H9 (cell line): ENCODE measurements around the gene TGFBRAP1. TPM values are rescaled to one million over a fixed set of nuclear protein-coding genes. Genes with fewer than 3 reads are reported as not detected.

Source experiments
- DNase-seq: peaks from one replicate; pipeline ENCODE4 v3.0.0-alpha.2; 2017
- H2AFZ ChIP-seq: one replicate; pipeline ENCODE4 v1.6.1; 2013; ENCODE audit warnings: mild to moderate bottlenecking, low read length, control low read depth, moderate library complexity
- H2AK5ac ChIP-seq: 2 replicates; pipeline ENCODE4 v1.6.1; 2013; ENCODE audit warnings: low read length, control low read depth, mixed read lengths; ENCODE audit not compliant: insufficient read length
- H2BK120ac ChIP-seq: one replicate; pipeline ENCODE4 v1.6.1; 2013; ENCODE audit warnings: low read depth, mild to moderate bottlenecking, low read length, control low read depth, inconsistent platforms; ENCODE audit not compliant: poor library complexity, severe bottlenecking
- H2BK12ac ChIP-seq: 2 replicates; pipeline ENCODE4 v1.6.1; 2013; ENCODE audit warnings: low read length, control low read depth, mixed read lengths, low read depth; ENCODE audit not compliant: insufficient read length
- H2BK15ac ChIP-seq: 2 replicates; pipeline ENCODE4 v1.6.1; 2013; ENCODE audit warnings: low read depth, low read length, control low read depth
- H2BK20ac ChIP-seq: one replicate; pipeline ENCODE4 v1.6.1; 2013; ENCODE audit warnings: low read depth, mild to moderate bottlenecking, low read length, control low read depth, inconsistent platforms; ENCODE audit not compliant: poor library complexity, severe bottlenecking
- H2BK5ac ChIP-seq: 2 replicates; pipeline ENCODE4 v1.6.1; 2013; ENCODE audit warnings: low read length, control low read depth, mixed read lengths; ENCODE audit not compliant: insufficient read length
- H3K14ac ChIP-seq: 2 replicates; pipeline ENCODE4 v1.6.1; 2013; ENCODE audit warnings: low read length, control low read depth; ENCODE audit not compliant: insufficient read depth
- H3K18ac ChIP-seq: 2 replicates; pipeline ENCODE4 v1.6.1; 2013; ENCODE audit warnings: low read depth, mild to moderate bottlenecking, mixed read lengths, low read length, control low read depth; ENCODE audit not compliant: insufficient read length
- H3K23ac ChIP-seq: 2 replicates; pipeline ENCODE4 v1.6.1; 2013; ENCODE audit warnings: low read length, control low read depth, mixed read lengths, low read depth; ENCODE audit not compliant: insufficient read length
- H3K23me2 ChIP-seq: 2 replicates; pipeline ENCODE4 v1.6.1; 2013; ENCODE audit warnings: low read depth, mild to moderate bottlenecking, mixed read lengths, low read length, control low read depth; ENCODE audit not compliant: insufficient read length, poor library complexity, severe bottlenecking
- H3K27ac ChIP-seq: 2 replicates; pipeline ENCODE4 v1.5.1; 2013; ENCODE audit warnings: low read length, control low read depth, mixed read lengths, low read depth; ENCODE audit not compliant: insufficient read length
- H3K27me3 ChIP-seq: 2 replicates; pipeline ENCODE4 v1.6.1; 2013; ENCODE audit warnings: low read length, control low read depth, inconsistent platforms; ENCODE audit not compliant: insufficient read depth
- H3K4ac ChIP-seq: 2 replicates; pipeline ENCODE4 v1.6.1; 2013; ENCODE audit warnings: low read depth, mild to moderate bottlenecking, control low read depth, inconsistent platforms, low read length, moderate library complexity
- H3K4me1 ChIP-seq: 2 replicates; pipeline ENCODE4 v1.6.1; 2013; ENCODE audit warnings: low read length, control low read depth, inconsistent platforms; ENCODE audit not compliant: insufficient read depth
- H3K4me2 ChIP-seq: 2 replicates; pipeline ENCODE4 v1.6.1; 2013; ENCODE audit warnings: low read length, control low read depth, mixed read lengths; ENCODE audit not compliant: insufficient read length, insufficient read depth
- H3K56ac ChIP-seq: 2 replicates; pipeline ENCODE4 v1.6.1; 2013; ENCODE audit warnings: low read depth, mild to moderate bottlenecking, mixed read lengths, low read length, control low read depth; ENCODE audit not compliant: insufficient read length
- H3K79me1 ChIP-seq: 2 replicates; pipeline ENCODE4 v1.6.1; 2013; ENCODE audit warnings: low read depth, mild to moderate bottlenecking, moderate library complexity, low read length, control low read depth, inconsistent platforms; ENCODE audit not compliant: insufficient read depth, poor library complexity, severe bottlenecking
- H3K79me2 ChIP-seq: 2 replicates; pipeline ENCODE4 v1.6.1; 2013; ENCODE audit warnings: low read length, control low read depth, inconsistent platforms; ENCODE audit not compliant: insufficient read depth
- H3K9ac ChIP-seq: 2 replicates; pipeline ENCODE4 v1.6.1; 2013; ENCODE audit warnings: low read length, control low read depth, mixed read lengths; ENCODE audit not compliant: insufficient read length; ENCODE audit errors: extremely low read depth
- H3K9me3 ChIP-seq: one replicate; pipeline ENCODE4 v1.6.1; 2013; ENCODE audit warnings: low read depth, low read length, inconsistent platforms; ENCODE audit not compliant: control insufficient read depth
- H3T11ph ChIP-seq: one replicate; pipeline ENCODE4 v1.6.1; 2013; ENCODE audit warnings: mild to moderate bottlenecking, low read length, control low read depth, inconsistent platforms
- H4K20me1 ChIP-seq: one replicate; pipeline ENCODE4 v1.6.1; 2013; ENCODE audit not compliant: control insufficient read depth, insufficient read length, insufficient read depth
- H4K5ac ChIP-seq: 2 replicates; pipeline ENCODE4 v1.6.1; 2013; ENCODE audit warnings: low read depth, mild to moderate bottlenecking, mixed read lengths, low read length, control low read depth; ENCODE audit not compliant: insufficient read length
- H4K8ac ChIP-seq: replicated peaks from 2 replicates; pipeline ENCODE4 v1.6.1; 2013; ENCODE audit warnings: low read length, control low read depth, mixed read lengths, low read depth; ENCODE audit not compliant: insufficient read length
- H4K91ac ChIP-seq: 2 replicates; pipeline ENCODE4 v1.6.1; 2013; ENCODE audit warnings: low read depth, mild to moderate bottlenecking, moderate library complexity, mixed read lengths, low read length, control low read depth; ENCODE audit not compliant: insufficient read length
- H3K27ac Mint-ChIP-seq, 3 experiments: 2 replicates in 2 of 3; 3 replicates in 1 of 3; pipeline ENCODE4 v1.8.0; 2020 to 2021; ENCODE audit warnings: mixed read lengths in 3 of 3, mild to moderate bottlenecking in 1 of 3, moderate library complexity in 1 of 3
- H3K27me3 Mint-ChIP-seq: 2 replicates; pipeline ENCODE4 v1.8.0; 2021; ENCODE audit warnings: low read depth, mild to moderate bottlenecking, moderate library complexity, mixed read lengths
- H3K36me3 Mint-ChIP-seq, 3 experiments: 2 replicates in 2 of 3; 3 replicates in 1 of 3; pipeline ENCODE4 v1.8.0; 2020 to 2021; ENCODE audit warnings: low read depth in 3 of 3, mixed read lengths in 3 of 3; ENCODE audit not compliant: insufficient read depth in 1 of 3
- H3K4me1 Mint-ChIP-seq, 2 experiments: 2 replicates each; pipeline ENCODE4 v1.8.0; 2020; ENCODE audit warnings: mixed read lengths in 2 of 2
- H3K4me3 Mint-ChIP-seq, 2 experiments: 2 replicates in 1 of 2; 3 replicates in 1 of 2; pipeline ENCODE4 v1.8.0; 2020 to 2021; ENCODE audit warnings: mild to moderate bottlenecking in 2 of 2, mixed read lengths in 2 of 2, moderate library complexity in 1 of 2
- H3K9me3 Mint-ChIP-seq, 2 experiments: 2 replicates in 1 of 2; 3 replicates in 1 of 2; pipeline ENCODE4 v1.8.0; 2020; ENCODE audit warnings: mild to moderate bottlenecking in 2 of 2, mixed read lengths in 2 of 2, moderate library complexity in 1 of 2
- WGBS: extraction: QIAGEN DNeasy Blood & Tissue Kit; methylation state at CpG from one replicate; pipeline ENCODE4 v1.1.7; 2013; ENCODE audit warnings: missing lambda C conversion rate, low lambda C conversion rate, mixed read lengths; ENCODE audit not compliant: insufficient read length; ENCODE audit errors: extremely low coverage; 5-methylcytosine and 5-hydroxymethylcytosine counted together
- total RNA-seq: library from RNA; stranded (reverse); gene quantifications from 2 replicates; pipeline ENCODE4 v1.2.1, GENCODE V29; 2021
- TF ChIP-seq, protein P1 (sequence below): fragments of 200-600 bp; sonication (generic); conservative IDR thresholded peaks from 3 replicates; pipeline ENCODE4 v1.8.0; 2021; ENCODE audit warnings: antibody characterized with exemption, mild to moderate bottlenecking

The TGFBRAP1 gene
- total RNA-seq, 1 experiment from 2014 or later: 23.6 TPM

DNA sequence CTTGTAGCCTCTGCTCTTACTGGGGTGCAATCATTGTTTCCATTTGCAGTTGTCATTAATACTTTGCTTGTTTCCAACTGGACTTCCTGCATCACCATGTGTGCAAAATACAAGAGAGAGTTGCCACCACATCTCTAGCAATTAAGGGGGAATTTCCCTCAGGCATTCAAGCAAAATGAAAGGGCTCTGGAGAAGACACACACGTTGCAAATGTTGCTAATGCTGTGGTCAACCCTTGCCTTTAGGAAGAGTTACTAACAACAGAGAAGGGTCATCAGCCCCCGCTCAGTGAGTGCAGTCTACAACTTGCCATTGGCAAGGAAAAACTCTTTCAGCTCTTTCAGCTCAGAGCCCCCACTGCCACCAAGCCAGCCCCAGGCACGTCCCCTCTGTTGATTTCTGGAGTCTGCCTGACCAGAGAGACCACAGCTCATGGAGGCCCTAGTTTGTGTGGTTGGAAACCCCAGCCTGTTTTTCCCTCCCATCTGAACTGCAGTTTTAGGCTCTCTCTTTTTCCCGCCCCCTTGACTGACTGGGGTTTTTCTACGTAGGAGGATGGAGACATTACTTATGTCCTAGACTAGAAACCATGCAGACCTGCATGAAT is 113.8 kb downstream of the TGFBRAP1 start:
- Histone ChIP-seq H2AFZ (no peak overlapping the region), H4K91ac (no peak overlapping the region), H4K8ac (no peak overlapping the region), H3K56ac (no peak overlapping the region), H2BK15ac (no peak overlapping the region), H3K23me2 (no peaks in the 10 kb centered on the region), H2BK5ac (no peak overlapping the region), H3K27me3 (no peaks in the 10 kb centered on the region), H3T11ph (no peak overlapping the region), H3K79me1 (no peaks in the 10 kb centered on the region), H3K18ac (no peak overlapping the region), H2AK5ac (no peak overlapping the region), H3K4ac (no peak overlapping the region), H2BK120ac (no peak overlapping the region), H3K79me2 (no peaks in the 10 kb centered on the region), H2BK20ac (no peak overlapping the region), H3K9ac (no peak overlapping the region), H3K14ac (no peak overlapping the region), H3K4me1 (no peaks in the 10 kb centered on the region), H3K27ac (no peak overlapping the region), H4K5ac (no peak overlapping the region), H3K4me2 (no peak overlapping the region), H3K23ac (no peak overlapping the region), H2BK12ac (no peak overlapping the region), H4K20me1 (no peaks in the 10 kb centered on the region), H3K9me3 (no peaks in the 10 kb centered on the region)
- WGBS: no CpG with 5 or more reads among the region's 5 CpGs
- H3K27ac Mint-ChIP-seq: no peak overlapping the region
- H3K9me3 Mint-ChIP-seq: peaks cover 12 to 16% of the 10 kb centered on the region in 2 experiments
- H3K4me1 Mint-ChIP-seq: peaks cover 0 to 2% of the 10 kb centered on the region in 2 experiments; a peak in 1 of 4 replicates
- H3K36me3 Mint-ChIP-seq: peaks cover 0 to 6% (median 6%) of the 10 kb centered on the region in 3 experiments; a peak in 2 of 7 replicates
- peaks cover 2% of the 10 kb centered on the region for H3K27me3 Mint-ChIP-seq
- no peak overlapping the region for H3K4me3 Mint-ChIP-seq
- TF ChIP-seq, protein P1, sequence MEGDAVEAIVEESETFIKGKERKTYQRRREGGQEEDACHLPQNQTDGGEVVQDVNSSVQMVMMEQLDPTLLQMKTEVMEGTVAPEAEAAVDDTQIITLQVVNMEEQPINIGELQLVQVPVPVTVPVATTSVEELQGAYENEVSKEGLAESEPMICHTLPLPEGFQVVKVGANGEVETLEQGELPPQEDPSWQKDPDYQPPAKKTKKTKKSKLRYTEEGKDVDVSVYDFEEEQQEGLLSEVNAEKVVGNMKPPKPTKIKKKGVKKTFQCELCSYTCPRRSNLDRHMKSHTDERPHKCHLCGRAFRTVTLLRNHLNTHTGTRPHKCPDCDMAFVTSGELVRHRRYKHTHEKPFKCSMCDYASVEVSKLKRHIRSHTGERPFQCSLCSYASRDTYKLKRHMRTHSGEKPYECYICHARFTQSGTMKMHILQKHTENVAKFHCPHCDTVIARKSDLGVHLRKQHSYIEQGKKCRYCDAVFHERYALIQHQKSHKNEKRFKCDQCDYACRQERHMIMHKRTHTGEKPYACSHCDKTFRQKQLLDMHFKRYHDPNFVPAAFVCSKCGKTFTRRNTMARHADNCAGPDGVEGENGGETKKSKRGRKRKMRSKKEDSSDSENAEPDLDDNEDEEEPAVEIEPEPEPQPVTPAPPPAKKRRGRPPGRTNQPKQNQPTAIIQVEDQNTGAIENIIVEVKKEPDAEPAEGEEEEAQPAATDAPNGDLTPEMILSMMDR: no peak
- no peak for DNase-seq

Other genes starting within 250 kb of the TGFBRAP1 start
- not detected in 2 replicates for gene GPR45, start 88.0 kb downstream of the TGFBRAP1 start, total RNA-seq
- 17.1 and 18.8 TPM in 2 replicates for gene C2orf49, start 7.8 kb upstream of the TGFBRAP1 start, total RNA-seq
- 34.9 and 36.9 TPM in 2 replicates for gene FHL2, start 69.3 kb upstream of the TGFBRAP1 start, total RNA-seq